Ascending aorta (tissue), 2 donors: ENCODE data around the gene NOL12. TPM values are rescaled to one million over a fixed set of nuclear protein-coding genes. Genes with fewer than 3 reads are reported as not detected.

Experiments used
- DNase-seq, 2 donors: peaks; one replicate each; pipeline ENCODE4 v3.0.0-alpha.2; 2019; ENCODE audit warnings: low spot score in 2 of 2
- H3K27ac ChIP-seq, 2 donors: fragments of 200-600 bp; sonication (generic); one replicate each; pipeline ENCODE4 v1.5.1; 2016 to 2017; ENCODE audit warnings: mild to moderate bottlenecking in 1 of 2
- H3K27me3 ChIP-seq: fragments of 200-600 bp; sonication (generic); one replicate; pipeline ENCODE4 v1.5.1; 2017
- H3K36me3 ChIP-seq, 2 donors: fragments of 200-600 bp; sonication (generic); one replicate each; pipeline ENCODE4 v1.5.1; 2016
- H3K4me1 ChIP-seq, 2 donors: fragments of 200-600 bp; sonication (generic); one replicate each; pipeline ENCODE4 v1.5.1; 2016 to 2017; ENCODE audit warnings: mild to moderate bottlenecking in 1 of 2
- H3K4me3 ChIP-seq, 2 donors: fragments of 200-600 bp; sonication (generic); one replicate each; pipeline ENCODE4 v1.5.1; 2016 to 2017; ENCODE audit warnings: mild to moderate bottlenecking in 1 of 2
- H3K9me3 ChIP-seq, 2 donors: fragments of 200-600 bp; sonication (generic); one replicate each; pipeline ENCODE4 v1.5.1; 2016
- intact Hi-C: fragments of 100-400 bp; cut with DNase I; formaldehyde crosslinking; loops from one replicate; pipeline ENCODE4 v1.15.1; 2023
- total RNA-seq: library from RNA; depleted of rRNA; stranded (reverse); fragments of >200 nt; gene quantifications from one replicate; pipeline ENCODE4 v1.1.0, GENCODE V29; 2016
- TF ChIP-seq, protein P1 (sequence below), 3 experiments: fragments of 200-600 bp in 2 of 3; fragments of 450-650 bp in 1 of 3; sonication (generic) in 2 of 3; IDR thresholded peaks; one replicate each; pipeline ENCODE4 v1.5.1; 2016 to 2019; ENCODE audit warnings: antibody characterized with exemption in 3 of 3, mild to moderate bottlenecking in 1 of 3, moderate library complexity in 1 of 3

Gene NOL12
- total RNA-seq, 1 donor from 2014 or later: 4.0 TPM

DNA sequence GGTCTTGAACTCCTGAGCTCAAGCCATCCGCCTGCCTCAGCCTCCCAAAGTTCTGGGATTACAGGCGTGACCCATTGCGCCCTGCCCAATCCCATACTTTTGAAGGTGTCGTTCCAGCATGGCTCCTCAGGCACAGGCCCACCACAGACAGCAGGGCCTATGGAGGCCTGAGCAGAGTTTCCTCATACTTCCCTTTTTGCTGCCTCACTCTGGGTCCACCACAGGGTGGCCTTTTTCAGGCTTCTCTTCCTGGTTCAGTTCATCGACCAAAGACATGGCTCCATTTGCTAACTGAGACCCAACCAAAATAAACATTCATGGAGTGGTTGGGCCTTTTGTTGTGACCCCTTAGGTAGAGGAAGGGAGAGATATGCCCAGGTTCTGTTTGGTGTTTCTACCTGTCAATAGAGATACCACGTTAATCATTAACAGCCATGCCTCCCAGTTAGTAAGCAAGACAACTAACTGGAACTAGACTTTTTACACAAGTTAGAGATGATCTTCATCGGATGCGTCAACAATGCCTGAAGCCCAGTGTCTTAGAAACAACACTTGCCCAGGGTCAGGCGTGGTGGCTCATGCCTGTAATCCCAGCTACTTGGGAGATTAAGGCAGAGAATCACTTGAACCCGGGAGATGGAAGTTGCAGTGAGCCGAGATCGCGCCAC is 45.8 kb downstream of the NOL12 start:
- Histone ChIP-seq H3K4me1 (peaks cover 0 to 10% of the 10 kb centered on the region in 2 donors), H3K27ac (no peak overlapping the region), H3K27me3 (no peaks in the 10 kb centered on the region), H3K36me3 (no peaks in the 10 kb centered on the region), H3K4me3 (no peak overlapping the region), H3K9me3 (no peaks in the 10 kb centered on the region)
- TF ChIP-seq, protein P1, sequence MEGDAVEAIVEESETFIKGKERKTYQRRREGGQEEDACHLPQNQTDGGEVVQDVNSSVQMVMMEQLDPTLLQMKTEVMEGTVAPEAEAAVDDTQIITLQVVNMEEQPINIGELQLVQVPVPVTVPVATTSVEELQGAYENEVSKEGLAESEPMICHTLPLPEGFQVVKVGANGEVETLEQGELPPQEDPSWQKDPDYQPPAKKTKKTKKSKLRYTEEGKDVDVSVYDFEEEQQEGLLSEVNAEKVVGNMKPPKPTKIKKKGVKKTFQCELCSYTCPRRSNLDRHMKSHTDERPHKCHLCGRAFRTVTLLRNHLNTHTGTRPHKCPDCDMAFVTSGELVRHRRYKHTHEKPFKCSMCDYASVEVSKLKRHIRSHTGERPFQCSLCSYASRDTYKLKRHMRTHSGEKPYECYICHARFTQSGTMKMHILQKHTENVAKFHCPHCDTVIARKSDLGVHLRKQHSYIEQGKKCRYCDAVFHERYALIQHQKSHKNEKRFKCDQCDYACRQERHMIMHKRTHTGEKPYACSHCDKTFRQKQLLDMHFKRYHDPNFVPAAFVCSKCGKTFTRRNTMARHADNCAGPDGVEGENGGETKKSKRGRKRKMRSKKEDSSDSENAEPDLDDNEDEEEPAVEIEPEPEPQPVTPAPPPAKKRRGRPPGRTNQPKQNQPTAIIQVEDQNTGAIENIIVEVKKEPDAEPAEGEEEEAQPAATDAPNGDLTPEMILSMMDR (IDR thresholded peaks at IDR 0.05): no peak
- intact Hi-C loops: no loop called here
- DNase-seq: no peak

DNA sequence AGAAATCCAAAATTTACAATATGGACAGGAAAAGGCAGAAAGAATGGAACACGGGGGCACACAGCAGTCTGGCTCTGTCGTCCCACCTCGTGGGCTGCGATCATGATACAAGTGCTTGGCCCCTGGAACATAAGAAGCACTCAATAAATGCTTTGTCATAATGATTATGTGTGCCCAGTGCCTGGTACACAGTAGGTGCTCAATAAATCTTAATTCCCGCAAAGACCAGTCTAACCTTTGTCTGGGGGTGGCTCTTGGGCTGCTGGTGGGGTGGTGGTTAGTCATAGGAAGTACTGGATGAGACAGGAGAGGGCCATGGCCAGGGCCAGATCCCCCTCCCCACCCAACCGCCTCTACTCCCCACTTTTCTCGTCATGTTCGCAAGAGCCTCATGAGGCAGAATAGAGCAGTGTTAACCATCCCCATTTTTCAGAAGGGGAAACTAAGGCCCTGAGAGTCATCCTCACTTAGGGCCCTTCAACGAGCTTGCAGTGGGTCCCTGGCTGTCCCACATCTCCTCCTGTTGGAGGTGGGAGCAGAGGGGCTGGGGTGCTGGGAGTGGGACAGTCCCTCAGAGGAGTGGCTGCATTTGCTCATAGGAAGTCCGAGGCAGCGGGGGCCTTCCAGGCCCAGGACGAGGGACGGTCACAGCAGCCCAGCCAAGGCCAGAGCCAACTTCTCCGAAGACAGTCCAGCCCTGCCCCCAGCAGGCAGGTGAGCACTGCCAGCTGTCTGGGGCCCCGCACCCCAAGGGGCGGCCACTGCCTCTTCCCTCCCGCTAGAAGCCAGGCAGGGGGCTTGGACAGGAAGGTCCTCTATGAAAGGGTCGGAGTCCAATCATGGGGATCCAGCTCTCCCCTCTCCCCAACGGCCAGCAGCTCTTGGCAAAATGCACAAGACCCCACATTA is 46.8 kb downstream of the NOL12 start:
- no peaks in the 10 kb centered on the region for H3K36me3 ChIP-seq
- TF ChIP-seq, protein P1 (IDR thresholded peaks at IDR 0.05): no peak
- H3K9me3 ChIP-seq: no peaks in the 10 kb centered on the region
- intact Hi-C loops: no loop called here
- H3K4me3 ChIP-seq: no peak overlapping the region
- peaks cover 0 to 4% of the 10 kb centered on the region in 2 donors for H3K4me1 ChIP-seq
- H3K27ac ChIP-seq: no peak overlapping the region
- no peaks in the 10 kb centered on the region for H3K27me3 ChIP-seq
- no peak for DNase-seq

DNA sequence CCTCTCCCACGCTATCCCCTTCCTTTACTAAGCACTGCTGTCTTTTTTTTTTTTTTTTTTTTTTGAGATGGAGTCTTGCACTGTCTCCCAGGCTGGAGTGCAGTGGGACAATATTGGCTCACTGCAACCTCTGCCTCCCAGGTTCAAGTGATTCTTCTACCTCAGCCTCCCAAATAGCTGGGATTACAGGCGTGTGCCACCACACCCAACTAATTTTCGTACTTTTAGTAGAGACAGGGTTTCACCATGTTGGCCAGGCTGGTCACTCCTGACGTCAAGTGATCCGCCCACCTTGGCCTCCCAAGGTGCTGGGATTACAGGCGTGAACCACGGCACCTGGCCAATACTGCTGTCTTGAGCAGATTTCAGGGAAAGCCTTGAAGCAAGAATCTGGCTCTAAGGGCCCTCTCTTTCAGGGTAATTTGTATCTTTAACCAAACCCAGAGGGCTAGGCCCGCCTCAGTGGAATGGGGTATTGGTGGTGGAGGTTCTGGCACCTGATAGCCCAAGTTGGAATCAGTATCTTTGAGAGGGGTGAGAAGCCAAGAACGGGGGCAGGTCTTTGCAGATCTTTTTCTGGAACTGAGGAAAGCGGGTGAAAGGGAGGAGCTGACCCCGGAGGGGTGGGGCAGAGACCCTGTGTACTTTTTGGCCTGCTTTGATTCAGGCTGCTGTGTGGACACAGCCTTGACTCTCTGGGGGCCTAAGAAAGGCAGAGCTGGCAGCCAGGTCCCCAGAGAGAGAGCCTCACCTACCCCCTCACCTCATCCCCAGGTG is 47.7 kb downstream of the NOL12 start:
- Histone ChIP-seq H3K4me3 (no peak overlapping the region), H3K4me1 (no peaks in the 10 kb centered on the region), H3K27me3 (no peaks in the 10 kb centered on the region), H3K9me3 (no peaks in the 10 kb centered on the region), H3K27ac (no peak overlapping the region), H3K36me3 (no peaks in the 10 kb centered on the region)
- TF ChIP-seq, protein P1 (IDR thresholded peaks at IDR 0.05): no peak
- no peak for DNase-seq
- intact Hi-C loops: no loop called here

DNA sequence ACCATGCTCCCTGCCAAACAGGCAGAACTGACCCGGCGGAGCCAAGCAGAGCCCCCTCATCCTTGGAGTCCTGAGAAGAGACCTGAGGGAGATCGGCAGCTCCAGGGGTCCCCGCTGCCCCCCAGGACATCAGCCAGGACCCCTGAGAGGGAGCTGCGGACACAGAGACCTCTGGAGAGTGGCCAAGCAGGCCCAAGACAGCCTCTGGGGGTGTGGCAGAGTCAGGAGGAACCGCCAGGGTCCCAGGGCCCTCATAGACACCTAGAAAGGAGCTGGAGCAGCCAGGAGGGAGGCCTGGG is 48.2 kb downstream of the NOL12 start:
- TF ChIP-seq, protein P1 (IDR thresholded peaks at IDR 0.05): no peak
- DNase-seq: no peak
- Histone ChIP-seq H3K9me3 (no peaks in the 10 kb centered on the region), H3K4me3 (no peak overlapping the region), H3K36me3 (no peaks in the 10 kb centered on the region), H3K4me1 (no peaks in the 10 kb centered on the region), H3K27ac (no peak overlapping the region), H3K27me3 (no peaks in the 10 kb centered on the region)
- intact Hi-C loops: no loop called here

DNA sequence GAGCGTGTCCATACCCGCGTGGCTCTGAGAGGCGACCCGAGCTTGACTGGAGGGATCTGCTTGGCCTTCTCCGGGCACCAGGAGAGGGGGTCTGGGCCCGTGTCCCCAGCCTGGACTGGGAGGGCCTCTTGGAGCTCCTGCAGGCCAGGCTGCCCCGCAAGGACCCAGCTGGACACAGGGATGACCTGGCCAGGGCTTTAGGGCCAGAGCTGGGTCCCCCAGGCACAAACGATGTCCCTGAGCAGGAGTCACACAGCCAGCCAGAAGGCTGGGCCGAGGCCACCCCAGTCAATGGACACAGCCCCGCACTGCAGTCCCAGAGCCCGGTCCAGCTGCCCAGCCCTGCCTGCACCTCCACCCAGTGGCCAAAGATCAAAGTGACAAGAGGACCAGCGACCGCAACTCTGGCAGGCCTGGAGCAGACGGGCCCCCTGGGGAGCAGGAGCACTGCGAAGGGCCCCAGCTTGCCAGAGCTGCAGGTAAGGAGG is 48.9 kb downstream of the NOL12 start:
- Histone ChIP-seq H3K4me3 (no peak overlapping the region), H3K9me3 (no peaks in the 10 kb centered on the region), H3K27ac (no peak overlapping the region), H3K27me3 (no peaks in the 10 kb centered on the region), H3K4me1 (no peaks in the 10 kb centered on the region), H3K36me3 (no peaks in the 10 kb centered on the region)
- no peak for DNase-seq
- intact Hi-C loops: no loop called here
- TF ChIP-seq, protein P1 (IDR thresholded peaks at IDR 0.05): peak in 1 of 3 experiments; percentile 29
